HG03558 (cell line): ENCODE results near the gene CNTNAP3B.
"Not testable (repeated sequence)": the region's sequence is repeated elsewhere in the genome, so short reads cannot be mapped to it uniquely, and the experiment has no call there.

Experiments
- ATAC-seq: cut with Tn5 transposase; IDR thresholded peaks from one replicate; pipeline ENCODE4 v1.9.1; 2021; ENCODE audit warnings: moderate number of reproducible peaks; ENCODE audit not compliant: unreplicated experiment; ENCODE audit errors: extremely low read depth

The CNTNAP3B gene

GRCh38 chr9:42129073-42129729, at the start of gene CNTNAP3B:
Gene CNTNAP3B (minus strand): TSS chr9:42129426. CDS start chr9:42129094, 332 bp downstream.
- ATAC-seq: not testable (repeated sequence)

GRCh38 chr9:42160299-42160698, 31.1 kb upstream of the CNTNAP3B start:
- ATAC-seq: not testable (repeated sequence)

GRCh38 chr9:42127056-42127841, 2.0 kb downstream of the CNTNAP3B start:
- ATAC-seq: not testable (repeated sequence)

- ATAC-seq: not testable (repeated sequence)
Observed at GRCh38 chr9:42121007-42121406, 8.2 kb downstream of the CNTNAP3B start.

- not testable (repeated sequence) for ATAC-seq
Observed at GRCh38 chr9:42095929-42096328, 33.3 kb downstream of the CNTNAP3B start.

- ATAC-seq: not testable (repeated sequence)
Observed at GRCh38 chr9:42084559-42084952, 44.7 kb downstream of the CNTNAP3B start.

GRCh38 chr9:42083877-42084558, 45.2 kb downstream of the CNTNAP3B start:
- ATAC-seq: not testable (repeated sequence)

- not testable (repeated sequence) for ATAC-seq
Observed at GRCh38 chr9:42080376-42080775, 48.9 kb downstream of the CNTNAP3B start.

- ATAC-seq: not testable (repeated sequence)
Observed at GRCh38 chr9:42074868-42075267, 54.4 kb downstream of the CNTNAP3B start.

- not testable (repeated sequence) for ATAC-seq
Observed at GRCh38 chr9:42071026-42071425, 58.2 kb downstream of the CNTNAP3B start.

- not testable (repeated sequence) for ATAC-seq
Observed at GRCh38 chr9:42070035-42070799, 59.0 kb downstream of the CNTNAP3B start.

GRCh38 chr9:42053874-42054273, 75.4 kb downstream of the CNTNAP3B start:
- ATAC-seq: not testable (repeated sequence)

GRCh38 chr9:42050701-42051100, 78.5 kb downstream of the CNTNAP3B start:
- not testable (repeated sequence) for ATAC-seq

GRCh38 chr9:42044422-42045010, 84.7 kb downstream of the CNTNAP3B start:
- ATAC-seq: not testable (repeated sequence)

- ATAC-seq: not testable (repeated sequence)
Observed at GRCh38 chr9:42033541-42033940, 95.7 kb downstream of the CNTNAP3B start.

GRCh38 chr9:42020639-42021038, 108.6 kb downstream of the CNTNAP3B start:
- ATAC-seq: not testable (repeated sequence)

GRCh38 chr9:42018220-42018922, 110.9 kb downstream of the CNTNAP3B start:
- ATAC-seq: not testable (repeated sequence)

- ATAC-seq: not testable (repeated sequence)
Observed at GRCh38 chr9:42014317-42014716, 114.9 kb downstream of the CNTNAP3B start.

- not testable (repeated sequence) for ATAC-seq
Observed at GRCh38 chr9:41991607-41992006, 137.6 kb downstream of the CNTNAP3B start.
